Measurements from ENCODE around the gene RAPGEF2. TPM values are rescaled to one million over a fixed set of nuclear protein-coding genes. Genes with fewer than 3 reads are reported as not detected.

Gene RAPGEF2
- total RNA-seq, 1 donor from 2014 or later, result 38.9 TPM

DNA sequence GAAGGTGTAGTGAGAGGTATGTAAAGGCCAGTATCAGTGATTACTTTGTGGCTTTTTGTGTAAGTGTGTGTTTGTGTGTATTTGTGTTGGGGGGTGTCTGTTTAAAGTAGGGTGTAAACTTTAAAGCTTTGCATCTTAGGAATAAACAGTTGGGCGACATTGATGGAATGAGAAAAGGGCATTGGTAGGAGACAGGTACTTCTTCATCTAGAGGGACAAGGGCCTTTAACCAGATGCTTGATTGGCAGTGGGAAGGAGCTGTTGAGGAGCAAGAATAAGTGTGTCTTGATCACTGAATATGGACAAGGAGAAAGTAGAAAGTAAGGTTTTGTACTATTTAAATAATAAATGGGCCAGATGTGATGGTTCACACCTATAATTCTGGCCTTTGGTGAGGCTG, 48.8 kb downstream of the RAPGEF2 start:
- no peak for DNase-seq (ENCODE audit: low read depth)
- TF ChIP-seq, protein P1, sequence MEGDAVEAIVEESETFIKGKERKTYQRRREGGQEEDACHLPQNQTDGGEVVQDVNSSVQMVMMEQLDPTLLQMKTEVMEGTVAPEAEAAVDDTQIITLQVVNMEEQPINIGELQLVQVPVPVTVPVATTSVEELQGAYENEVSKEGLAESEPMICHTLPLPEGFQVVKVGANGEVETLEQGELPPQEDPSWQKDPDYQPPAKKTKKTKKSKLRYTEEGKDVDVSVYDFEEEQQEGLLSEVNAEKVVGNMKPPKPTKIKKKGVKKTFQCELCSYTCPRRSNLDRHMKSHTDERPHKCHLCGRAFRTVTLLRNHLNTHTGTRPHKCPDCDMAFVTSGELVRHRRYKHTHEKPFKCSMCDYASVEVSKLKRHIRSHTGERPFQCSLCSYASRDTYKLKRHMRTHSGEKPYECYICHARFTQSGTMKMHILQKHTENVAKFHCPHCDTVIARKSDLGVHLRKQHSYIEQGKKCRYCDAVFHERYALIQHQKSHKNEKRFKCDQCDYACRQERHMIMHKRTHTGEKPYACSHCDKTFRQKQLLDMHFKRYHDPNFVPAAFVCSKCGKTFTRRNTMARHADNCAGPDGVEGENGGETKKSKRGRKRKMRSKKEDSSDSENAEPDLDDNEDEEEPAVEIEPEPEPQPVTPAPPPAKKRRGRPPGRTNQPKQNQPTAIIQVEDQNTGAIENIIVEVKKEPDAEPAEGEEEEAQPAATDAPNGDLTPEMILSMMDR (conservative IDR thresholded peaks at IDR 0.05; ENCODE audit: low read depth, low read length), result no peak
- H3K4me3 ChIP-seq (ENCODE audit: low read depth, low read length), result no peak overlapping the region

GRCh38 chr4:159152181-159152580, 49.3 kb downstream of the RAPGEF2 start:
- H3K4me3 ChIP-seq (ENCODE audit: low read depth, low read length), result no peak overlapping the region
- TF ChIP-seq, protein P1 (conservative IDR thresholded peaks at IDR 0.05; ENCODE audit: low read depth, low read length), result no peak
- DNase-seq (ENCODE audit: low read depth), result no peak

DNA sequence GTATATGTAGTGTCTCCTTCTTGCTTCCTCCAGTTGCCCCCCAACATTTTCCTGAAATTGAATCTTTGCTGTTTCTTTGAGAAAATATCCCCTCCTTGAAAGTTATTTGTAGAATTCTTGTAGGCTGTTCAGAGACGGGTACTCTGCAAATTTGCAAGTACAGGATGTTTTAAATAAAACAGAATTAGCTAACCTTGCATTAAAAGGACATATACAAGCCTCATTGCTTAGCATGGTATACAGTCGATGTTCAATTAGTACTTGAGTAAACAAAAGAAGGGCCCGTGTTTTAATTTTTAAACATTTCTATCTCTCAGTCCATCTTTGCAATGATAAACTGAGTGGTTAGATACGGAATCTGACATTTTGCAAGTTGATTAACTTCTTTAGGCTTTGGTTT, 50.8 kb downstream of the RAPGEF2 start:
- no peak overlapping the region for H3K4me3 ChIP-seq (ENCODE audit: low read depth, low read length)
- DNase-seq (ENCODE audit: low read depth), result no peak
- TF ChIP-seq, protein P1 (conservative IDR thresholded peaks at IDR 0.05; ENCODE audit: low read depth, low read length), result no peak

GRCh38 chr4:159155119-159155518, 52.2 kb downstream of the RAPGEF2 start:
- no peak overlapping the region for H3K4me3 ChIP-seq (ENCODE audit: low read depth, low read length)
- TF ChIP-seq, protein P1 (conservative IDR thresholded peaks at IDR 0.05; ENCODE audit: low read depth, low read length), result no peak
- DNase-seq (ENCODE audit: low read depth), result no peak

GRCh38 chr4:159158083-159158617, 55.3 kb downstream of the RAPGEF2 start:
- TF ChIP-seq, protein P1 (conservative IDR thresholded peaks at IDR 0.05; ENCODE audit: low read depth, low read length), result no peak
- H3K4me3 ChIP-seq (ENCODE audit: low read depth, low read length), result no peak overlapping the region
- DNase-seq (ENCODE audit: low read depth), result no peak

- DNase-seq (ENCODE audit: low read depth), result no peak
- H3K4me3 ChIP-seq (ENCODE audit: low read depth, low read length), result no peak overlapping the region
- TF ChIP-seq, protein P1 (conservative IDR thresholded peaks at IDR 0.05; ENCODE audit: low read depth, low read length), result no peak
Measured at GRCh38 chr4:159158985-159159384, 56.1 kb downstream of the RAPGEF2 start.

GRCh38 chr4:159159611-159160010, 56.7 kb downstream of the RAPGEF2 start:
- no peak overlapping the region for H3K4me3 ChIP-seq (ENCODE audit: low read depth, low read length)
- TF ChIP-seq, protein P1 (conservative IDR thresholded peaks at IDR 0.05; ENCODE audit: low read depth, low read length), result no peak
- DNase-seq (ENCODE audit: low read depth), result no peak

Measured in epithelial cell of proximal tubule (primary cell).